GM12865 (cell line): ENCODE results near the gene LNP1.
"Not testable (repeated sequence)": the region's sequence is repeated elsewhere in the genome, so short reads cannot be mapped to it uniquely, and the experiment has no call there.

ENCODE experiments used
- DNase-seq: peaks from one replicate; pipeline ENCODE4 v3.0.0; 2010; ENCODE audit warnings: low read depth
- H3K4me3 ChIP-seq: 2 replicates; pipeline ENCODE4 v1.5.1; 2011; ENCODE audit warnings: mild to moderate bottlenecking, low read depth, low read length, control low read depth
- TF ChIP-seq, protein P1 (sequence below): IDR thresholded peaks from 2 replicates; pipeline ENCODE4 v1.5.1; 2011; ENCODE audit warnings: low read length, control low read depth, low read depth, inconsistent platforms; ENCODE audit not compliant: insufficient read depth; ENCODE audit errors: missing control alignments

Gene LNP1, protein sequence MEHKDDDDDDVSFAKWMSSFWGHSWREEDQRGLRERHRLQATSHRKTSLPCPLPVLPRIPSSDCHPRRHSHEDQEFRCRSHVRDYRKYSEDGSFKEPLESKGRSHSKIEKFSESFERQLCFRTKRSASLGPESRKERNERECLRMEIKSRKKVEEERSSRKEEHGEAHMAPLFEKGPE

GRCh38 chr3:100400780-100401673 is at the start of gene LNP1, which contains the start of gene TOMM70:
Gene LNP1, plus strand, starts transcription at chr3:100401539. Its CDS starts 28,191 bp downstream, at chr3:100429730.
Gene TOMM70, minus strand, starts transcription at chr3:100401089. Its CDS starts 140 bp downstream, at chr3:100400949.
- DNase-seq: peak; percentile 97
- peak within 1 kb of the TSS; percentile 99 for H3K4me3 ChIP-seq
- TF ChIP-seq, protein P1, sequence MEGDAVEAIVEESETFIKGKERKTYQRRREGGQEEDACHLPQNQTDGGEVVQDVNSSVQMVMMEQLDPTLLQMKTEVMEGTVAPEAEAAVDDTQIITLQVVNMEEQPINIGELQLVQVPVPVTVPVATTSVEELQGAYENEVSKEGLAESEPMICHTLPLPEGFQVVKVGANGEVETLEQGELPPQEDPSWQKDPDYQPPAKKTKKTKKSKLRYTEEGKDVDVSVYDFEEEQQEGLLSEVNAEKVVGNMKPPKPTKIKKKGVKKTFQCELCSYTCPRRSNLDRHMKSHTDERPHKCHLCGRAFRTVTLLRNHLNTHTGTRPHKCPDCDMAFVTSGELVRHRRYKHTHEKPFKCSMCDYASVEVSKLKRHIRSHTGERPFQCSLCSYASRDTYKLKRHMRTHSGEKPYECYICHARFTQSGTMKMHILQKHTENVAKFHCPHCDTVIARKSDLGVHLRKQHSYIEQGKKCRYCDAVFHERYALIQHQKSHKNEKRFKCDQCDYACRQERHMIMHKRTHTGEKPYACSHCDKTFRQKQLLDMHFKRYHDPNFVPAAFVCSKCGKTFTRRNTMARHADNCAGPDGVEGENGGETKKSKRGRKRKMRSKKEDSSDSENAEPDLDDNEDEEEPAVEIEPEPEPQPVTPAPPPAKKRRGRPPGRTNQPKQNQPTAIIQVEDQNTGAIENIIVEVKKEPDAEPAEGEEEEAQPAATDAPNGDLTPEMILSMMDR: no peak

DNA sequence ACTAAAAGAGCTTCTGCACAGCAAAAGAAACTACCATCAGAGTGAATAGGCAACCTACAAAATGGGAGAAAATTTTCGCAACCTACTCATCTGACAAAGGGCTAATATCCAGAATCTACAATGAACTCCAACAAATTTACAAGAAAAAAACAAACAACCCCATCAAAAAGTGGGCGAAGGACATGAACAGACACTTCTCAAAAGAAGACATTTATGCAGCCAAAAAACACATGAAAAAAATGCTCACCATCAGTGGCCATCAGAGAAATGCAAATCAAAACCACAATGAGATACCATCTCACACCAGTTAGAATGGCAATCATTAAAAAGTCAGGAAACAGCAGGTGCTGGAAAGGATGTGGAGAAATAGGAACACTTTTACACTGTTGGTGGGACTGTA is 49.6 kb upstream of the LNP1 start:
- not testable (repeated sequence) for H3K4me3 ChIP-seq, DNase-seq

- no peak overlapping the region for H3K4me3 ChIP-seq
- DNase-seq: no peak
These were observed 48.8 kb upstream of the LNP1 start for GRCh38 chr3:100352296-100353231.

GRCh38 chr3:100354850-100355249 is 46.5 kb upstream of the LNP1 start:
- TF ChIP-seq, protein P1: no peak
- no peak for DNase-seq
- H3K4me3 ChIP-seq: no peak overlapping the region

More at GRCh38 chr3:100352296-100353231, 48.8 kb upstream of the LNP1 start:
- TF ChIP-seq, protein P1: no peak

GRCh38 chr3:100358413-100358812 is 42.9 kb upstream of the LNP1 start:
- TF ChIP-seq, protein P1: no peak
- H3K4me3 ChIP-seq: no peak overlapping the region
- no peak for DNase-seq

DNA sequence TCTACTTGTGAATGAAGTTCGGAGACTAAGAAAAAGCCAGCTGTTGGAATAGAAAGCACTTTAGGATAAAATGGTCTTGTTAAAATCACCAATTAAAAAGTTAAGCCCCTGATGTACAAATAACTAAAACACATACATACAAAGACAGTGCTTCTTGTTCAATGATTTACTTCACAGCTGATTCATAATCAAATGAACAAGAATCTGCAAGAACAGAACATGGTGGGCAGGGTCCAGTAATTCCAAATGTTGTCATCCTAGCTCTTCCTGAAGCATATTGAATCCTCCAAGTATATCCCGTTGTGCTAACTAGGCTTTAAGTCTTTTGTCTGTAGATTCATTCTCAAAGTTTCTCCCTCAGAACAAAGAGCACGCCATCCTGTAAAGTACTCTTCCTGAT is 42.3 kb upstream of the LNP1 start:
- TF ChIP-seq, protein P1: no peak
- no peak for DNase-seq
- no peak overlapping the region for H3K4me3 ChIP-seq
